Stomach (tissue), 4 donors: ENCODE measurements around the gene TGFB3.

Source experiments
- EP300 ChIP-seq: sonication (generic); formaldehyde crosslinking; IDR thresholded peaks from one replicate; pipeline ENCODE4 v1.6.1; 2017; ENCODE audit warnings: antibody characterized with exemption
- TF ChIP-seq, protein P1 (sequence below), 7 experiments: fragments of 450-650 bp in 4 of 7; fragments of 200-600 bp in 3 of 7; sonication (generic) in 3 of 7; IDR thresholded peaks; one replicate each; pipeline ENCODE4 v1.5.1; 2016 to 2019; ENCODE audit warnings: antibody characterized with exemption in 7 of 7, control low read depth in 2 of 7, mild to moderate bottlenecking in 1 of 7

DNA sequence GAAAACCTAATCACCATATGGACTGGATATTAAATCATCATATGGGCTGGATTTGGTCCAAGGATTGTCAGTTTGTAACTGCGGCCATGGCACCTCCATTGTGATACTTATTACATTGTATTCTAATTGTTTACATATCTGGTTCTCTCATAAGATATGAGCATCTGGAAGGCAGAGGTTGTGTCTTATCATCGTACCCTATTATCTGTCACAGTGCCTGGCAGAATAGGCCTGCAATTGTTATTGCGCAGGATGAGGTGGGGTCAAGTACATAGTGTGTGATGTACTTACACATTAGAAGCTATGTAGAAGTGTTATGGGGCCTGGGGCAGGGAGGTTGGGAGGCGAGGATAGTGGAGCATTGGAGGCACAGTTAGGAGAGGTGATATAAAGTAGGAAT is 8.5 kb upstream of the TGFB3 start:
- TF ChIP-seq, protein P1, sequence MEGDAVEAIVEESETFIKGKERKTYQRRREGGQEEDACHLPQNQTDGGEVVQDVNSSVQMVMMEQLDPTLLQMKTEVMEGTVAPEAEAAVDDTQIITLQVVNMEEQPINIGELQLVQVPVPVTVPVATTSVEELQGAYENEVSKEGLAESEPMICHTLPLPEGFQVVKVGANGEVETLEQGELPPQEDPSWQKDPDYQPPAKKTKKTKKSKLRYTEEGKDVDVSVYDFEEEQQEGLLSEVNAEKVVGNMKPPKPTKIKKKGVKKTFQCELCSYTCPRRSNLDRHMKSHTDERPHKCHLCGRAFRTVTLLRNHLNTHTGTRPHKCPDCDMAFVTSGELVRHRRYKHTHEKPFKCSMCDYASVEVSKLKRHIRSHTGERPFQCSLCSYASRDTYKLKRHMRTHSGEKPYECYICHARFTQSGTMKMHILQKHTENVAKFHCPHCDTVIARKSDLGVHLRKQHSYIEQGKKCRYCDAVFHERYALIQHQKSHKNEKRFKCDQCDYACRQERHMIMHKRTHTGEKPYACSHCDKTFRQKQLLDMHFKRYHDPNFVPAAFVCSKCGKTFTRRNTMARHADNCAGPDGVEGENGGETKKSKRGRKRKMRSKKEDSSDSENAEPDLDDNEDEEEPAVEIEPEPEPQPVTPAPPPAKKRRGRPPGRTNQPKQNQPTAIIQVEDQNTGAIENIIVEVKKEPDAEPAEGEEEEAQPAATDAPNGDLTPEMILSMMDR (IDR thresholded peaks at IDR 0.05): no peak
- no peak for TF ChIP-seq EP300
